PC-9 (cell line): ENCODE measurements around the gene PAPSS2. TPM values are rescaled to one million over a fixed set of nuclear protein-coding genes. Genes with fewer than 3 reads are reported as not detected.

Source experiments
- BruUV-seq: library from RNA; stranded (reverse); fragments of 400-500 nt; replicated peaks from 2 replicates; lab custom pipeline; 2021; lab: Mats Ljungman, UMichigan
- CTCF ChIA-PET: fragments of 300-600 bp; sonication (Branson Sonifier 250); formaldehyde crosslinking; loops from one replicate; lab custom pipeline; 2022; ENCODE audit warnings: antibody characterized with exemption; lab: Charles Lee
- POLR2A ChIA-PET: fragments of 300-600 bp; sonication (Branson Sonifier 250); formaldehyde crosslinking; loops from one replicate; lab custom pipeline; 2022; ENCODE audit warnings: antibody characterized with exemption; ENCODE audit not compliant: unreplicated experiment; lab: Charles Lee
- DNase-seq, 2 experiments: peaks; one replicate each; pipeline versions ENCODE4 v3.0.0 to v3.0.0-alpha.2; 2015 to 2022; ENCODE audit warnings: mixed read lengths in 1 of 2
- H2AFZ ChIP-seq: fragments of 200-600 bp; sonication (generic); 2 replicates; pipeline ENCODE4 v1.8.1; 2017; ENCODE audit warnings: antibody characterized with exemption
- H3F3A ChIP-seq: fragments of 200-600 bp; sonication (generic); 2 replicates; pipeline ENCODE4 v1.8.1; 2017; ENCODE audit warnings: antibody characterized with exemption, mild to moderate bottlenecking, low read depth; ENCODE audit not compliant: insufficient read depth
- H3K27ac ChIP-seq: fragments of 200-600 bp; sonication (generic); 2 replicates; pipeline ENCODE4 v1.6.1; 2016; ENCODE audit warnings: mixed run types
- H3K27me3 ChIP-seq: fragments of 200-600 bp; sonication (generic); 2 replicates; pipeline ENCODE4 v1.6.1; 2016; ENCODE audit warnings: low read depth, mixed run types; ENCODE audit not compliant: insufficient read depth
- H3K36me3 ChIP-seq: fragments of 200-600 bp; sonication (generic); 2 replicates; pipeline ENCODE4 v1.6.1; 2016; ENCODE audit warnings: low read depth, mixed run types
- H3K4me1 ChIP-seq: fragments of 200-600 bp; sonication (generic); replicated peaks from 2 replicates; pipeline ENCODE4 v1.6.1; 2016; ENCODE audit warnings: mixed run types; ENCODE audit not compliant: insufficient read depth
- H3K4me2 ChIP-seq: fragments of 200-600 bp; sonication (generic); 2 replicates; pipeline ENCODE4 v1.6.1; 2017; ENCODE audit warnings: mixed run types
- H3K4me3 ChIP-seq: fragments of 200-600 bp; sonication (generic); 2 replicates; pipeline ENCODE4 v1.6.1; 2016; ENCODE audit warnings: mixed run types
- H3K79me2 ChIP-seq: fragments of 200-600 bp; sonication (generic); 2 replicates; pipeline ENCODE4 v1.6.1; 2017; ENCODE audit warnings: low read depth, mixed run types
- H3K9me2 ChIP-seq: fragments of 200-600 bp; sonication (generic); 2 replicates; pipeline ENCODE4 v1.8.1; 2017; ENCODE audit warnings: mild to moderate bottlenecking; ENCODE audit not compliant: insufficient read depth
- H3K9me3 ChIP-seq: fragments of 200-600 bp; sonication (generic); 2 replicates; pipeline ENCODE4 v1.8.1; 2016; ENCODE audit warnings: low read depth; ENCODE audit not compliant: insufficient read depth
- H4K20me1 ChIP-seq: fragments of 200-600 bp; sonication (generic); 2 replicates; pipeline ENCODE4 v1.8.1; 2017; ENCODE audit not compliant: insufficient read depth
- EZH2 ChIP-seq: fragments of 200-600 bp; sonication (generic); IDR thresholded peaks from 2 replicates; pipeline ENCODE4 v1.8.0; 2017; ENCODE audit warnings: antibody characterized with exemption, low read depth
- intact Hi-C: fragments of 100-400 bp; cut with micrococcal nuclease; formaldehyde crosslinking; loops from one replicate; pipeline ENCODE4 v1.10.0; 2022; ENCODE audit not compliant: unreplicated experiment
- total RNA-seq: library from RNA; stranded (reverse); gene quantifications from 2 replicates; pipeline ENCODE4 v1.2.3, GENCODE V29; 2021
- TF ChIP-seq, protein P1 (sequence below): fragments of 200-600 bp; sonication (generic); conservative IDR thresholded peaks from 2 replicates; pipeline ENCODE4 v1.6.1; 2017; ENCODE audit warnings: mixed run types, antibody characterized with exemption, mild to moderate bottlenecking, moderate library complexity

Gene PAPSS2
- total RNA-seq, 1 experiment from 2014 or later = 37.4 TPM

DNA sequence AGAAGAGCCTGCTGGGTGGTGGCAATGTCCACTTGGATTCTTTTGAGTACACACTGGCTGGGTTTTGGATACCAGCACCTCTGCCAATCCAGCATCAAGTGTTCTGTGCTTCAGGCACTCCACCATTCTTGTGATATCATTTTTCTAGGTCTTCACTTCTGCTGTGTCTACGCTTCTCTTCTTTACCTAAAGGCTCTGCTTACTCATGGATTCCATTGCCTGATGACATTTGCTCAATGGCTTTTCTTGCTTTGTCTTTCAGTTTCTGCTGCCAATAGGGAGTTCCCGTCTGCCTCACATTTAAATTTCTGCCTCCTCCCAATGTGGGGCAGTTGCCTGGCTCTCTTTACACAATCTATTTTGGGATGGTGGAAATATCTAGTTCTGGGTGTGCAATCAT is 12.7 kb upstream of the PAPSS2 start:
- Histone ChIP-seq H3K4me2 (no peak overlapping the region), H3K27ac (no peak overlapping the region), H3K9me3 (no peaks in the 10 kb centered on the region), H3K4me1 (no peaks in the 10 kb centered on the region; the same call in 1 of the 2 replicates), H3K9me2 (no peaks in the 10 kb centered on the region), H3K27me3 (no peaks in the 10 kb centered on the region), H3K79me2 (no peaks in the 10 kb centered on the region), H4K20me1 (no peaks in the 10 kb centered on the region), H3K4me3 (no peak overlapping the region), H2AFZ (no peak overlapping the region), H3F3A (peaks cover 7% of the 10 kb centered on the region), H3K36me3 (no peaks in the 10 kb centered on the region)
- ChIA-PET CTCF (no interaction called here), POLR2A (no interaction called here)
- intact Hi-C loops = no loop called here
- no TSS peak for BruUV-seq
- TF ChIP-seq, protein P1, sequence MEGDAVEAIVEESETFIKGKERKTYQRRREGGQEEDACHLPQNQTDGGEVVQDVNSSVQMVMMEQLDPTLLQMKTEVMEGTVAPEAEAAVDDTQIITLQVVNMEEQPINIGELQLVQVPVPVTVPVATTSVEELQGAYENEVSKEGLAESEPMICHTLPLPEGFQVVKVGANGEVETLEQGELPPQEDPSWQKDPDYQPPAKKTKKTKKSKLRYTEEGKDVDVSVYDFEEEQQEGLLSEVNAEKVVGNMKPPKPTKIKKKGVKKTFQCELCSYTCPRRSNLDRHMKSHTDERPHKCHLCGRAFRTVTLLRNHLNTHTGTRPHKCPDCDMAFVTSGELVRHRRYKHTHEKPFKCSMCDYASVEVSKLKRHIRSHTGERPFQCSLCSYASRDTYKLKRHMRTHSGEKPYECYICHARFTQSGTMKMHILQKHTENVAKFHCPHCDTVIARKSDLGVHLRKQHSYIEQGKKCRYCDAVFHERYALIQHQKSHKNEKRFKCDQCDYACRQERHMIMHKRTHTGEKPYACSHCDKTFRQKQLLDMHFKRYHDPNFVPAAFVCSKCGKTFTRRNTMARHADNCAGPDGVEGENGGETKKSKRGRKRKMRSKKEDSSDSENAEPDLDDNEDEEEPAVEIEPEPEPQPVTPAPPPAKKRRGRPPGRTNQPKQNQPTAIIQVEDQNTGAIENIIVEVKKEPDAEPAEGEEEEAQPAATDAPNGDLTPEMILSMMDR = no peak
- no peak for TF ChIP-seq EZH2
- DNase-seq = no peak

DNA sequence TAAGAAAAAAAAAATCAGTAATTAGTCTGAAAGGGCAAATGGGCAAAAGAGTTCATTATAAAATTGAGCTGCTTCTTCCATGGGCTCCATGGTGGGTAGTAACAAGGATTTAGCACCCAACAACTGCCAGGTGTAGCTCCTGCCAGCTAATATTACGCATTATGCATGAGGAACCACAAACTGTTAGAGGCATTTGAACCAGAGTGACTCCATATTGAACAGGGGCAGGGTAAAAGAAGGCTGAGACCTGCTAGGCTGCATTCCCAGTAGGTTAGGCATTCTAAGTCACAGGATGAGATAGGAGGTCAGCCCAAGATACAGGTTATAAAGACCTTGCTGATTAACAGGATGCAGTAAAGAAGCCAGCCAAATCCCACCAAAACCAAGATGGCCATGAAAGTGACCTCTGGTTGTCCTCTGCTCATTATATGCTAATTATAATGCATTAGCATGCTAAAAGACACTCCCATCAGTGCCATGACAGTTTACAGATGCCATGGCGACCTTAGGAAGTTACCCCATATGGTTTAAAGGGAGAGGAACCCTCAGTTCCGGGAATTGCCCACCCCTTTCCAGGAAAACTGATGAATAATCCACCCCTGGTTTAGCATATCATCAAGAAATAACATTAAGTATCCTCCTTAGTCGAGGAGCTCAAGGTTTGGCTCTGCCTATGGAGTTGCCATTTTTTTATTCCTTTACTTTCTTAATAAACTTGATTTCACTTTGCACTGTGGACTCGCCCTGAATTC is 8.7 kb upstream of the PAPSS2 start:
- H3K4me2 ChIP-seq = no peak overlapping the region
- H3K4me3 ChIP-seq = no peak overlapping the region
- no peaks in the 10 kb centered on the region for H3K9me2 ChIP-seq
- H3K36me3 ChIP-seq = no peaks in the 10 kb centered on the region
- peaks cover 7% of the 10 kb centered on the region for H3F3A ChIP-seq
- TF ChIP-seq EZH2 = no peak
- TF ChIP-seq, protein P1 = no peak
- DNase-seq = no peak
- no TSS peak for BruUV-seq
- no peak overlapping the region for H3K27ac ChIP-seq
- no peaks in the 10 kb centered on the region for H3K9me3 ChIP-seq
- H3K4me1 ChIP-seq = peaks cover 6% of the 10 kb centered on the region; the same call in 1 of the 2 replicates
- H3K79me2 ChIP-seq = no peaks in the 10 kb centered on the region
- CTCF ChIA-PET = interaction anchor here (0.5 kb wide), 2 partner anchors 38 to 88 kb away, joined by 3 to 7 read pairs; no protein-coding TSS in a partner anchor
- H4K20me1 ChIP-seq = no peaks in the 10 kb centered on the region
- POLR2A ChIA-PET = no interaction called here
- intact Hi-C loops = no loop called here
- no peaks in the 10 kb centered on the region for H3K27me3 ChIP-seq
- H2AFZ ChIP-seq = no peak overlapping the region

DNA sequence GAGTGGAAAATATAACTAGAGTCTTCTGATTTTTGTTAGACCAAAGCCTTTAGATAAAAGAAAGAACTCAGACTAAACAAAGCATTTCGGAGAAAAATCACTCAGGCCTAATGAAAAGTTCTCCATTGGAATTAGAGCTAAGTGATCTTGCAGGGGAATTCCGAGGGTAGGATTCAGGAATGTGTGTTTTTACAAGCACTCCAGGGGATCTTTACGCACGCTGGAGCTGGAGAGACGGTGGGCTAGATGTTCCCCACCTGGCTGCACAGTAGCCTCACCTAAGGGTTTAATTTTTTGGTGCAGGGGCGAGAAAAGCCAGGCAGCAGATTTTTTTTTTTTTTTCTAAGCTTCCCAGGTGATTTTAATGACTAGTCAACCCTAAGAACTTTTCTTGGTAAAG is 7.9 kb upstream of the PAPSS2 start:
- Histone ChIP-seq H3K9me3 (no peaks in the 10 kb centered on the region), H4K20me1 (no peaks in the 10 kb centered on the region), H3K9me2 (no peaks in the 10 kb centered on the region), H3K4me3 (no peak overlapping the region), H2AFZ (no peak overlapping the region), H3K4me1 (peaks cover 6% of the 10 kb centered on the region; the same call in 1 of the 2 replicates), H3K79me2 (no peaks in the 10 kb centered on the region), H3F3A (peaks cover 4% of the 10 kb centered on the region), H3K36me3 (no peaks in the 10 kb centered on the region), H3K4me2 (no peak overlapping the region), H3K27ac (no peak overlapping the region), H3K27me3 (no peaks in the 10 kb centered on the region)
- intact Hi-C loops = no loop called here
- BruUV-seq = no TSS peak
- TF ChIP-seq, protein P1 = no peak
- no peak for TF ChIP-seq EZH2
- CTCF ChIA-PET = interaction anchor here (0.5 kb wide), 1 partner anchor 89 kb away, joined by 7 read pairs; no protein-coding TSS in a partner anchor
- POLR2A ChIA-PET = no interaction called here
- no peak for DNase-seq
